HG02763 (cell line): ENCODE measurements around the gene NSD1.
A peak's percentile ranks its signal among the peaks of the same experiment; 100 is the strongest.
"Not testable (repeated sequence)": the region's sequence is repeated elsewhere in the genome, so short reads cannot be mapped to it uniquely, and the experiment has no call there.

ENCODE experiments used
- ATAC-seq: cut with Tn5 transposase; IDR thresholded peaks from one replicate; pipeline ENCODE4 v1.9.1; 2021; ENCODE audit warnings: mild to moderate bottlenecking, moderate library complexity; ENCODE audit not compliant: unreplicated experiment

The NSD1 gene

DNA sequence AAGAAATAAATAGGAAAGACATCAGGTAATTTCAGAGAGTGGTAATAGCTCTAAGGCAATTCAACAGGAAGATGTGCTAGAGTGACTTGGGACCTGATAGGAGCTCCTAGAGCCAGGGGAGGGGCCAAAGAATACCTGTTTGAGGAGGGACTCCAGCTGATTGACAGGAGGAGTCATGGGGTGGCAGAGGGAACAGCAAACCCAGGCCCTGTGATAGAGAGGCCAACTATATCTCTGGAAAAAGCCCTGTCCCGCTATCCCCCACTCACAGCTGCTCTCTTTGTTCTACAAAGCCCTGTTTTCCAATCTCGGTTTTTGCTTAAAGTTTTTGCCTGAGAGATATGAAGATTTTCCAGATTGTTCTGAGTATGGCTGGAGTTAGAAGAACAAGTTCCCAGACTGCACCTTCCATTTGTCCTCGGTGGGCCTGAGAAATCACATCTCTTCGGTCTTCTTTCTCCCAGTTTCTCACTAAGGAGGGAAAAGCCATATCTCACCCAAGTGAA, 9.0 kb upstream of the NSD1 start:
- no peak for ATAC-seq

DNA sequence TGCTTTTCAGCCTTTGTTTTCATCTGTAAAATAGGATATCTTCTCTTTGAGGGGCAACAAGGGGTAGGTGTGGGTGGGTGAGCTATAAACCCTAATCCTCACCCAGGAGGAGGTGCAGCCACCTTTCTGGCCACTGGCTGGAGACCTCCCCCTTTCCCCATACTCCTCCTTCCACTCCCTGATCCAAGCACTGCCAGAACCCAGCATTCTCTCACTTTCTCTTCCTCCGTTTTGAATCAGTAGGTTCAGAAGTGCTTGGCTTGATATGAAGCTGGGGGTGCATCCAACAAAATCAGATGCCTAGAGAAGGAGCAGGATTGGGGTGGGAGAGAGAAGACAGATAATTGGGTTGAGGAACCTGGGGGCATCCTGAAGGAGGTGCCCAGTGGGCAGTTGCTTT, 6.8 kb upstream of the NSD1 start:
- ATAC-seq, result no peak

DNA sequence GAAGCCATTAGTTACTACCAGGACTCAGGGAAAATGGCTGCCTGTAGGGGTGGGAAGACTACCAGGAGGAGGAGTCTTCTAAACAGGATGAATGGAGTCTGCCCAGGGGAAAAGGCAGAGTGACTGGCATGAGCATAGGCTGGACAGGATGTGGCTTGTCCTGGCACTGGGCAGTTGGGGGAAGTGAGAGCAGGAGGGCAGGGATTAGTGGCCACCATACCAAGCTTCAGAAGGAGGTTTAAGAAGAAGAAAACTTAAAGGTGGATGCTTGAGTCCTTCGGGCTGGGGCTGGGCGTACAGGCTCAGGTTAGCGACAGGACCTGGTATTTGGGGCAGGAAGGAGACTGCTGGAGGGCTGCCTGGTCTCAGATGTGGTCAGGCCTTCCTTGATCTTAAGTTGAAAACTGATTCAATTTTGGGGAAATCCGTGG, 5.0 kb upstream of the NSD1 start:
- ATAC-seq, result no peak

DNA sequence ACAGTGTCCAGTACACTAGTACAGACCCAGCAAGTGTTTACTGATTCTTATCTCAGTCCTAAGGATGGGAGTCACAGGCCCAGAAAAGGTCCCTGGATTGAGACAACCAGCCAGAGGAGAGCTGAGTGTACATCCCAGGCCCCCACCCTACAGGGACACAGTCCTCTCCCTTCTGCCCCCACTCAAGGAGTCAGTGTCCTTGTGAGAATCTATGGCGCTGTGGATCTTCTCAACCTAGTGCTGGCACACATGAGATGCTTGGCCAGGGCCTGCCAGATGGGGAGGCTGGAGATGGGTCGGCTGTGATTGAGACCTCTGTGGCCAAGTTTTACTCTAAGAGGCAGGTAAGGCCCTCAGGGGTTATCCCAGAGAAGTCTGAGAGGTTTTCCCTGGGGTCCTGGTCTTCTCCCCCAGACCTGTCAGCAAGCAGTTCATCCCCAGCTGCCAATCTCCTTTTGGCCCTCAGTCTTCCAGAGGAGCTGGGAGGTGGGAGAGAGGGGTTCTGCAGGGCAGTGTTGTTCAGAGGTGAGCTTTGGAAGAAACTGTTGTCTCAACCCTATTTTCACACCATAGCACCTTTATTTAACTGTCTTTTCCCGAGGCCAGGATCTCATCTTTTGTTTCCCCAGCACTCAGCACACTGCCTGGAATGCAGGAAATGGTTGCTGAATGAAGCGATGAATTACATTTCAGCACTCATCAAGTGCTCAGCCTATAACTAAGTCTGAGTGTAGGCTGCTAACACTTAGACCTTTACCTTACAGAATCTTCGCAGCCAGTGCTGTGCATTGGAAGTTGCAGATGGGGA, 3.2 kb upstream of the NSD1 start:
- ATAC-seq, result no peak

DNA sequence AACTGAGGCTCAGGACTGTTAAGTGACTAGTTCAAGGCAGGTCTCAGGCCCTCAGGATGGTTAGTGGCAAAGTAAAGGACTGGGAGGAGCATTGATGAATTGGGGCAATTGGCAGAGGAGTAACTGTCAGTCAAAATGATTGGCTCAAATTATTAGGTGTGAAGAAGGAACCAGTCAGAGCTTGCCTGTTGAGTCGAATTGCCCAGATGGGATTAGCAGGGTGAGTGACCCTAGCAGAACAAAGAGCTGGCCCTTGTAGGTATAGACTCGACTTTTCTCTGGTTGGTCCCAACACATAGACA, 2.6 kb upstream of the NSD1 start:
- ATAC-seq, result no peak

DNA sequence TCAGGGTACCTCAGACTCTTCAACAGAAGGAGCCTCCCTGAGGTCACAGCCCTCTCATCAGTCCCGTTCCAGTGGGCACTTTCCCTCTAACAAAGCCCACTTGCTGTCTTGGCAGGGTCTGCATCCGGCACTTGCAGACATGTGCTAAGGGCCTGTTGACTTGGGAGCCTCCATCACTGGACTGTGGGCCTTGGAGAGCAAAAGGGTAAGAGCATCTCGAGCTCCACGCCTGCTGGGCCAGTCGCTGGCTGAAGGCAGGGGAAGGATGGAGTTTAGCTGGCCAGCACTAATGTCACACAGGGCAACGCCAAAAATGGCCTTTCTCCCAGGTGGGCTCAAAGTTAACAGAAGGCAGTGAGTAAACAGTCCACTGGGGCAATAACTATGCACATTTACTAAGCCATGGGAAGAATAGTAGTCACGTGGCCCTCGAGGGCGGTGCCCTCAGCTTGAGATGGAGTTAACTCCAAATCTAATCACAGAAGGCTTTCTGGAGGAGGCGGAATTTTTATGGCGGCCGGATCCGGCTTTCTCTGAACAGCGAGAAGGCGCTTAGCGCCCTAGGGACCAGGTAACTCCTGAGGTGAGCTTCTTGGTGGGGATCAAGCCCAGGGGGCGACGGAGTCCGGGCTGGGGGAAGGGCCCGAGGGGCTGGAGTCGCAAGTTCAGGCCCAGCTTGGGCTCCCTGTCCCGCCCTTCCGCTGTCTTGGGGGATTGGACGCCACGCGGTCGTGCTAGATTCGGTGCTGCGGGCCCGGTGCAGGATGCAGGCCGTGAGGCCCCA, 2.0 kb upstream of the NSD1 start:
- ATAC-seq, result no peak

DNA sequence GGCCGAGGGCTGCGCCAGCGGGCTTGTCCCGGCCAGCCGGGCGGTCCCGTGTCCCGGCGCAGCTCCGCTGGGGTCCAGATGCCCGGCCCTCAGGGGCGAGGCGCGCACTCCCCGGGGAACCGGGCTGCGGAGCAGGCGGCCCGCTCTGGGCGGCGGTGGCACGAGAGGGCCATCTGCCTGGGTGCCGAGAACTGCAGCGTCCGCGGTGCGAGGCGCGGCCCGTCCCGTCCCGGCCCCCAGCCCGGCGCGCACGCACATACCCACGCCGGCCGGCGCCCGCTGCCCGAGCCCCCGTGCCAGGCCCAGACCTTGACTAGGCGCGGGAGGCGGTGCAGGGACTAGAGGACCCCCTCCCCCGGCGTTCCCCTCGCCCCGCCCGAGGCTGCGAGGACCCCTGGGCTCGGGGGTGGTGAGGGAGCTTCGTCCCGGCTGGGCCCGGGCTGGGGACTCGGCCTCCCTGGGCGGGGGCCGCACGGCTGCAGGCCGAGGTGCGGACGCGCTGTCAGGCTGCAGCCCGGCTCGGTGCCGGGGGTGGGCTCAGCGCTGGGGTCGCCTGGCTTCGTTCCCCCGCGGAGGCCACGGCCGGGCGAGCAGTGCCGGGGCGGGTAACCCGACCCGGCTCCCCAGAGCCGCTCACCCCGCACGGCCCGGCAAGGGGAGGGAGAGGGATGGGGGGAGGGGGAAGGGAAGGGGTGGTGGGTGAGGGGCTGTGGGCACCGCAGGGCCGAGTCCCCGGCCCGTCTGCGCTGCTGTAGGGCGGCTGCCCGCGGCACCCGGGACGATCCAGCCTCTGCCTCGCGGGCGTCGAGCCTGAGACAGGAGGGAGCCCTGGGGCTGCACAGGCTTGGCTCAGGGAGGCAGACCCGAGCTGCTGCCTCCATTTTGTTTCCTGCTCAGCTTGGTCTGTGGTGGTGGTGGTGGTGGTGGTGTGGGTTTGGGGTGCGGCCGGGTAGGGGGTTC, 1.2 kb upstream of the NSD1 start:
- ATAC-seq, result no peak

DNA sequence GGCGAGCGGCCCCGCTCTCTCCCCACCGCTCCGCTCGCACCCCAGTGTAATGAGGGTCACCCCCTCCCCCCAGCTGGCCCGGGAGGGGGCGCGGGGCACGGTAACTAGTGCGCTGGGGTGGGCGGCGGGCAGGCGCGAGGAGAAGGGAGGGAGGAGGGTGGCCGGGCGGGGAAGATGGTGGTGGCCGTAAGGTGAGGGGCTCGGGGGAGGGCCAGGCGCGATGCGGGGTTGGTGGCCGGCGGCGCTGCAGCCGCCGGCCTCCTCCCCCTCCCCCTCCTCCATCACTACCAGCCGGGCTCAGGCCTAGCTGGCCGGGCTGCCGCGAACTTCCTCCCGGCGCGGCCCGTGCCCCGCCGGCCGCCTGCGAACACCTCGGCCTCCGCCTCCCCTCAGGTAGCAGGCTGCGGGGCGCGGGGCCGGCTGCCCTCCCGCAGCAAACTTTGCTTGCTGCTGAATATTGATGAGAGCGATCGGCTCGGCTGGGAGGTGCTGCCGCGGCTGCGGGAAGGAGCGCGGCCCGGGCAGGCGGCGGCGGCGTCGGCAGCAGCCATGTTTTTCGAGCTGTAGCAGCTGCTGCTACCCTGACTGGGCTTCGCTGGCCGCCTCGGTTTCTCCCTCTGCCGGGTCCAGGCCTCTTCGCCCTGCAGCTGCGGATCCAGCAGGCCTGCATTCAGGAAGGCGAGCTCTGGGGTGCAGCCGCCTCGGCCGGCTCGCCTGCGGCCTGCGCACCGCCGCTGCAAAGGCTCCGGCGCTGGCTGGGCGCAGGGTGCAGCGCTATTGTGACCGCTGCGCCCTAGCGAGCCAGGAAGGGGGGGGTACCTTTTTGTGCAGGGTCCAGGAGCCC, 502 bp downstream of the NSD1 start:
- ATAC-seq, result peak; percentile 18

DNA sequence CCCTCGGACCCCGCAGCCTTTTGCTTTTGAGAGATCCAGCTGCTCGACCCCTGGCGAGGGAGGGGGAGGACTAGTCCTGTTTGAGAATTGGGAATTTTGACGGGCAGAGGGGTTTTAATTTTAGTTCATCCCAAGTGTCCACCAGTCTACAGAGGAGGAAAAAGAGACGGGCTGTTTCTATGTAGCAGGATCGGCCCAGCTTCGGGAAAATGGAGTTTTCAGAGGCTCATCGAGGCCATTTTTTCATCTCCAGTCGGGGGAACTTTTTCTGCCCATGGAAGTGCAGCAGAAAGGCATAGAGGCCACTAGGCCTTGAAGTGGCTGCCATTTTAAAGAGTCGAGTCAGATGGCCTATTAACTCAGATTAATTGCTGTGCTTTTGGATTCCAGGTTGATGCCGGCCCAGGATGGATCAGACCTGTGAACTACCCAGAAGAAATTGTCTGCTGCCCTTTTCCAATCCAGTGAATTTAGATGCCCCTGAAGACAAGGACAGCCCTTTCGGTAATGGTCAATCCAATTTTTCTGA, 1.2 kb downstream of the NSD1 start:
- no peak for ATAC-seq

DNA sequence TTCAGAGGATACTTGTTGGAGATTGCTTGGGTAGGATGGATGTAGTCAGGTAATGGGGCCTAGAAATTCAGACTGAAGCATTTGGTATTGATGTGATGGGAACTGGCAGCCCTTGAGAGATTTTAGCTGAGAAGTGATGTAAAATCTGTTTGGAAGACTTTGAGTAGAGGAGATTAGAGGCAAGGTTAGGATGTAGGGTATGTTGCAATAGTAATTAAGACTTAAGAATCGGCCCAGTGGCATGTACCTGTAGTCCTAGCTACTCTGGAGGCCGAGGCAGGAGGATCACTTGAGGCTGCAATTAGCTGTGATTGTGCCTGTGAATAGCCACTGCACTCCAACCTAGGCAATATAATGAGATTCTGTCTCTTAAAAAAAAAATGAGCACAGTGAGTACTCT, 6.7 kb downstream of the NSD1 start:
- no peak for ATAC-seq

DNA sequence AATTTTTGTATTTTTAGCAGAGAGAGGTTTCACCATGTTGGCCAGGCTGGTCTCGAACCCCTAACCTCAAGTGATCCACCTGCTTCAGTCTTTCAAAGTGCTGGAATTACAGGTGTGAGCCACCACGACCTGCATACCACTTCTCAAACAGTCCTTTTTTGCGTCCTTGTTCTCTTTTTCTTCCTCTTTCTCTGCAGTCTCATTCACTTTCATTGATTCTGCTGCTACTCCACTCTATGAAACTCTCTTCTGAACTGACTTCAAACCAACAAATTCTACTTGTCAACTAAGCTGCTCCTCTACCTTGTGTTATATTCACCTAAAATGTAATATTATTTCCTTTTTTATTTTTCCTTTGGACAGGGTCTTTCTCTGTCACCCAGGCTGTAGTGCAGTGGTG, 7.9 kb downstream of the NSD1 start:
- no peak for ATAC-seq

DNA sequence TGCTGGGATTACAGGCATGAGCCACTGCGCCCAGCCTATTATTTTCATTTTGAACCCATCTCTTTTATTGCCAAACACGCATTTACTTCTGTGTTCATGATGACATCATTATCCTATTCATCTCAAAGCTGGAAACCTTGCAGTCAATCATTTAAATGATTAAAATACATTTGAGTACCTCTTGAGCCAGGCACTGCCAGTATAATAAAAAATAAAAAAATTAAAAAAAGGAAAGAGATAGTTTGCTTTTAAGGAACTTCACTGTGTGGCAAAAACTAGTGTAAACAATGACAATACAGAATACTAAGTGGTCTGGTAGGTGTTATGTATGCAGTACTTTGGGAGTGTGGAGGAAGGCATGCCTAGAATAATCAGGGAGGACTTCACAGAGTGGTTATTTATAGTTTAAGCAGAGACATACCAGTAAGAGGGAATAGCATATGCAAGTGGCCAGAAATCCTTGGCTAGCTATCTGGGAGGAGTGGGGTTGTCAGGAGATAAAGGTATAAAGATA, 8.6 kb downstream of the NSD1 start:
- no peak for ATAC-seq

DNA sequence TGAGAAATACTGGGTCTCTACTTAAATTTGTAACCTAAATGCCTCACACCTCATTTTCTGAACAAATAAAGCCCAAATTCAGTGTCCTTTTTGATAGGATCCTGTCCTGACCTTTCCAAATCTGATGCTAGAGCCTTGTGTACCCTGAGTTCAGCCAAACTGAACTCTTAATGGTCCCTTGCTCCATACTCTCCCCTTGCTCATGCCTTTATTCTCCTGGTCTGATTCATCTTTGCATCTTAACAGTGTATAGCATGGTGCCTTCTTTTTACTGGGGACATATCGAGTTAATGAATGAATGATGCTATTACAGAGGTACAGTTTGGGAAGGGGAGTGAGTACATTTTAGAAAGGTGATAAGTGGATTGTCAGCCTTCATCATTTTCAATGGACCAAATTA, 9.2 kb downstream of the NSD1 start:
- no peak for ATAC-seq

DNA sequence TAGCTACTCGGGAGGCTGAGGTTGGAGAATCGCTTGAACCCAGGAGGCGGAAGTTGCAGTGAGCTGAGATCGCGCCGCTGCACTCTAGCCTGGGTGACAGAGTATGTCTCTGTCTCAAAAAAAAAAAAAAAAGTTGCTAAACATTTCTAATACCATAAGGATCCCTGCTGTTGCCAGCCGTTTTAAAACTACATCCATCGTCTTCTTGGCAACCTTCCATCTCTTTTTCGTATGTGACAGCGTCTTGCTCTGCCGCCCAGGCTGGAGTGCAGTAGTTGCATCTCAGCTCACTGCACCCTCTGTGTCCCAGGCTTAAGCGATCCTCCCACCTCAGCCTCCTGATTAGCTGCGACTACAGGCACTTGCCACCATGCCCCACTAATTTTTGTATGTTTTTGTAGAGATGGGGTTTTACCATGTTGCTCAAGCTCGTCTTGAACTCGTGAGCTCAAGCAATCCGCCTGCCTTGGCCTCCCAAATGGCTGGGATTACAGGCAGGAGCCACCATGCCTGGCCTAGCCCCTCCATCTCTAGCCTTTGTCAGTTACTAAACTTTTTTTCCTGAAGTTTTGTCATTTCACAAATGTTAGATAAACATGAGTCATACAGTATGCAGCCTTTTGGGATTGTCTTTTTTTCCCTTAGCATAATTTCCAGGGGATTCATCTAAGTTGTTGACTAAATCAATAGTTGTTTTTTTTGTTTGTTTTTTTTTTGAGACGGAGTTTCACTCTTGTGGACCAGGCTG, 13.5 kb downstream of the NSD1 start:
- no peak for ATAC-seq

DNA sequence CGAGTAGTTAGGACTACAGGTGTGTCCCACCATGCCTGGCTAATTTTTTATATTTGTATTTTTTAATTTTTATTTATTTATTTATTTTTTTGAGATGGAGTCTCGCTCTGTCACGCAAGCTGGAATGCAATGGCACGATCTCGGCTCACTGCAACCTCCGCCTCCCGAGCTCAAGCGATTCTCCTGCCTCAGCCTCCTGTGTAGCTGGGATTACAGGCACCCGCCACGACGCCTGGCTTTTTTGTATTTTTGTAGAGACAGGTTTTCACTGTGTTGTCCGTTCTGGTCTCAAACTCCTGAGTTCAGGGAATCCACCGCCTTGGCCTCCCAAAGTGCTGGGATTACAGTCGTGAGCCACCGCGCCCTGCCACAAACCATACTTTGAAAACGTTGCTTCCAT, 16.5 kb downstream of the NSD1 start:
- ATAC-seq, result not testable (repeated sequence)

DNA sequence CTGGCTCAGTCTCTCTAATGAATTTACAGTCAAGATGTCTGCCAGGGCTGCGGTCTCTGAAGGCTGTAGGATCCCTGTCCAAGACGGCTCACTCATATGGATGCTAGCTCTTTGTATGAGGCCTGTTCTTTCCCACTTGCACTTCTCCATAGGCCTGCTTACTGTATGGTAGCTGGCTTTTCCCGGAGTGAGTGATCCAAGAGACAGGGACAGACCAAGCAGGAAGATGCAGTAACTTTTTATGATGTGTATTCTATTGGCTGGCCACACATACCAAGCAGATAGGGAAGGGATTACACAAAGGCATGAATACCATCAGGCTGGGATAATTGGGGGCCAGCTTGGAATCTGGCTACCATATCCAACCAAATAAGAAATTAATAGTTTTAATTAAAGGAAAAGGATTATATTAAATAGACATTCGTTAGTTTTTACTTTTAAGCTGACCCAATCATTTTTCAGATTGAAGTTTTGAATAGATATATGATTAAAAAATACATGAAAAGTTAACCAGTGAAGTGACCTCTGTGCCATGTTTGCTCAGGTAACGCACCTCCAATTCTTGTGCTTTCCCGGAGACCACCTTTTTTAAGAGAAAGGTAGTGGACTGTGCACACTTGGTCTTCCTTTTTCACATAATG, 20.6 kb downstream of the NSD1 start:
- ATAC-seq, result no peak

DNA sequence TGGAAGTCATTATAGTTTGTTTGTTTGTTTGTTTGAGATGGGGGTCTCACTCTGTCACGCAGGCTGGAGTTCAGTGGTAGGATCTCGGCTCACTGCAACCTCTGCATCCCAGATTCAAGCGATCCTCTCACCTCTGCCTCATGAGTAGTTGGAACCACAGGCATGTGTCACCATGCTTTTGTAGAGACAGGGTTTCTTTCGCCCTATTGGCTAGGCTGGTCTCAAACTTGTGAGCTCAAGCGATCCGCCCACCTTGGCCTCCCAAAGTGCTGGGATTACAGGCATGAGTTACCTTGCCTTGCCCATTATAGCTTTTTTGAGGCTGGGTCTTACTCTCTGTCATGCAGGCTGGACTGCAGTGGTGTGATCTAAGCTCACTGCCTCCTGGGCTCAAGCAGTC, 28.8 kb downstream of the NSD1 start:
- ATAC-seq, result no peak

DNA sequence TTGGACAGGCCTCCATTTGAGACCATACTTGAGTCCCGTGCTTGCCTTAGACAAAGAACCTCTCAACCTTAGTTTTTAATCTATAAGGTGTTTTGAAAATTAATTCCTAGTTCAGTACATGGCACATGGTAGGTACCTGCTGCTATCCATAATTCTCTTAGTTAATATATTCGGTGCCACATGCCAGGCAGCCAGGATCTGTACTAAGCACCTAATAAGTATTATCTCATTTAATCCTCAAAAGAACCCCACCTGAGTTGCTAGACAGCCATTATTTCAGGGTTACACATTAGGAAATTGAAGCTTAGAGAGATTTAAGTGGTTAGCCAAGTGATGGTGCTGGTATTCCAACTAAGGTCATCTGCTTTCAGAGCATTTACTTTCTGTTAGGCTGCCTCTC, 29.9 kb downstream of the NSD1 start:
- ATAC-seq, result no peak

DNA sequence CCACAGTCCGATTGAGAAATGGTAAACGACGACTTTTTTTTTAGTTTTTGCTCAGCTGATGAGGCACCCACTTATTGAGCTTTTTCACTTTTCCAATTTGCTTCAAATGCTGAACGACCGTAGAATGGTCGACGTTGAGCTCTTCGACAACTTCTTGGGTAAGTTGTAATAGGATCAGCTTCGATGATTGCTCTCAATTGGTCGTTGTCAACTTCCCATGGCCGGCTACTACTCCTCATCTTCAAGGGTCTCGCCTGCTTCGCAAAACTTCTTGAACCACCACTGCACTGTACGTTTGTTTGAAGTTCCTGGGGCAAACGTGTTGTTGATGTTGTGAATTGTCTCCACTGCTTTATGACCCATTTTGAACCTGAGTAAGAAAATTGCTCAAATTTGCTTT, 35.7 kb downstream of the NSD1 start:
- no peak for ATAC-seq
